GM18867 (cell line): ENCODE data around the gene EMID1.

Experiments
- ATAC-seq: cut with Tn5 transposase; IDR thresholded peaks from one replicate; pipeline ENCODE4 v1.9.1; 2021; ENCODE audit warnings: mild to moderate bottlenecking, moderate library complexity; ENCODE audit not compliant: unreplicated experiment

EMID1 gene

DNA sequence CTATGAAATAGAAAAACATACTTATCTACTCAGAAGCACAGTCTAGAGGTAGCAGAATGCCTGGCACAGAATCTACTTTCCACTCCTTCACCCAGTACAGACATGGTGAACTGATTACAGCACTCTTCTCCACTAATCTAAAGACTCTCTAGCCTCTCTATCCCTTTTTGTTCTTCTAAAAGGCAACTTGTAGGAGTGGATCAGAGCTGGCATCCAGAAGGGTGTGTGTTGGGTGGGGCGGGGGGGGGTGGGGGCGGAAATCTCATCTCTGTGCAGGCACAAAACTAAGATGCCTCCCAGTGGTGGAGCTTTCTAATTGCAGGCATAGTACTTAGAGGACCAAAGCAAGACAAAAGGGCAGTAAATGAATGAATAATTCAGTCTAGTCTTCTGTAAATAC lies 11.5 kb upstream of the EMID1 start:
- no peak for ATAC-seq

DNA sequence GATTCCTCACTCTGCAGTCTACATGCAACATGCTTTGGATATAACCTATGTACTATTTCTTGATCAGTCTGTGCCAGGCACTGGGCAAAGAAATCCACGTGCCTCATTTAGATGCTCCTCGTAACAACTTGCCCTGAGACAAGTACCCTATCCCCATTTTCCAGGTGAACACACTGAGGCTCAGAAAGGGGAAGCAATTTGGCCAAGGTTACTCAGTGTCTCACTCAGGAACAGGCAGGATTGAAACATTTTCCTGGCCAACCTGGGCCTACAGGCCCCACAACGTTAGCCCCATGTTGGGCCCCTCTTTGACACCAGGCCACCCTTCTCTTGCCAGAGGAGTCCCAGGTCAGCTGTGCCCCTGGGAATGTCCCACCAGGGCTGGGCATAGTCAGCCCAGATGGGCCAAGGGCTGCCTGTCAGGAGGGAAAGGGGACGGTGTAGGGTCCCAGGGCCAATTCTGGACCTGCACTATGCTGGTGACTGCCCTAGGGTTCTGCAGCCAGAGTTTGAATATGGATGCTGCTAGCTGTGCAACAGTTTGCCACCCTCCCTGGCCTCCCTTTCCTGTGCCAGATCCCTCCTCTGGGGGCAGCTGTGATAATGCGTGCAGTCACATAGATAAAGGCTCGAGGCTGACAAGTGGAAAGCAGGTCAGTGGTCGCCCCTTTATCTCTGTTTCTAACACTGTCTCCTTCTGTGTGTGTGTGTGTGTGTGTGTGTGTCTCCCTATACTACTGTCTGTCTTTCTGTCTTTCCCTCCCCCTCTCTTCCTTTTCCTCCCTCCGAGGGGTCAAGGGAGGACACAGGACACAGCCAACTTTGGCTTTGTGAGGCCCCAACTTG lies 10.4 kb upstream of the EMID1 start:
- no peak for ATAC-seq

DNA sequence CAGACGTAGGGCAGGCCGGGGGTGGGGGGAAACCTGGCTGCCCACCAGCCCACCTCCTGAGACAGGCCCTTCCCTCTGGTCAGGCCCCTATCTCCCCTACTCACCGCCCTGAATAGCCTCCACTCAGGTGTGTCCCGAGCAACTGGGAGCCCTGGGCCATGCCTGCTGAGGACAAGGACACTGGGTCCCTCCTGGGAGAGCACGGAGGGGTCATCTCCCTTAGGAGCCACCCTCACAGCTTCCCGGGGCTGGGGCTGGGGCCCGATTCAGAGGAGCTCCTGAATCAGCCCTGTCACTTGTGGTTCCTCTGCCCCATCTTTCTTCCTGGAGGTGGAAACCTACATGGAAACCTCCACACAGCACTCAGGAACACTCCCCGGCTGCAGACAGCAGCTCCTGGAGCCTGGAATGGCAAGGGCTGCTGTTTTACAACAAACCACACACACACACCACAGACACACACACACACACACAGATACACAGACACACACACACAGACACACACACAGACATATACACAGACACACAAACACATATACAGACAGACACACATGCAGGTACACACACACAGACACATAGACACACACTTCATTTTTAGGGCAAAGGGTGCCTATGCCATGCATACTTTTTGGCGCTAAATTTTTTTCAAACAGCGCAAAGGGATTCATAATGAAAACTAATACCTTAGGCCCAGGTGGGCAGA lies 9.6 kb upstream of the EMID1 start:
- no peak for ATAC-seq

DNA sequence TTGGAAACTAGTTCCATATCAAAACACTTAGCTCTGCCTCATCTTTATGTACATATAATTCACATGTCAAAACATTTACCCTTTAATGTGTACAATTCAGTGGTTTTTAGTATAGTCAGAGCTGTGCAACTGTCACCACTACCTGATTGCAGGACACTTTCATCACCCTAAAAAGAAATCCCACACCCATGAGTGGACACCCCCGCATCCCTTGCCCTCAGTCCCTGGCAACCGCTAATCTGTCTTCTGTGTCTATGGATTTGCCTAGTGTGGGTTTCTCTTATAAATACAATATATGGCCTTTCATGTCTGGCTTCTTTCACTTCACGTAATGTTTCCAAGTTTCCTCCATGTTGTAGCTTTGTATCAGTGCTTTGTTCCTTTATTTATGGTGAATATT lies 8.6 kb upstream of the EMID1 start:
- no peak for ATAC-seq

DNA sequence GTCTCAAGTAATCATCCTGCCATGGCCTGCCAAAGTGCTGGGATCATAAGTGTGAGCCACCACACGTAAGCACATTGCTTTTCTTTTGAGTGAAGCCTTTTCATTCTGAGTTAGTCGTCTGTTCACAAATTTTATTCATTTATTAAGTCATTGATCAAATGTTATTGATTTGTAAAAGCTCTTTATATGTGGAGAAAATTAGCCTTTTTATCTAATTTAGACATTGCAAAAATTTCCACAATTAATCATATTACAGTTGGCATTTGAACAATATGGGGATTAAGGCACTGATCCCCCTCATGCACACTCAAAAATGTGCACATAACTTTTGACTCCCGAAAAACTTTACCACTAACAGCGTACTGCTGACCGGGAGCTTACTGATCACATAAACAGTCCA lies 7.5 kb upstream of the EMID1 start:
- ATAC-seq, result no peak

DNA sequence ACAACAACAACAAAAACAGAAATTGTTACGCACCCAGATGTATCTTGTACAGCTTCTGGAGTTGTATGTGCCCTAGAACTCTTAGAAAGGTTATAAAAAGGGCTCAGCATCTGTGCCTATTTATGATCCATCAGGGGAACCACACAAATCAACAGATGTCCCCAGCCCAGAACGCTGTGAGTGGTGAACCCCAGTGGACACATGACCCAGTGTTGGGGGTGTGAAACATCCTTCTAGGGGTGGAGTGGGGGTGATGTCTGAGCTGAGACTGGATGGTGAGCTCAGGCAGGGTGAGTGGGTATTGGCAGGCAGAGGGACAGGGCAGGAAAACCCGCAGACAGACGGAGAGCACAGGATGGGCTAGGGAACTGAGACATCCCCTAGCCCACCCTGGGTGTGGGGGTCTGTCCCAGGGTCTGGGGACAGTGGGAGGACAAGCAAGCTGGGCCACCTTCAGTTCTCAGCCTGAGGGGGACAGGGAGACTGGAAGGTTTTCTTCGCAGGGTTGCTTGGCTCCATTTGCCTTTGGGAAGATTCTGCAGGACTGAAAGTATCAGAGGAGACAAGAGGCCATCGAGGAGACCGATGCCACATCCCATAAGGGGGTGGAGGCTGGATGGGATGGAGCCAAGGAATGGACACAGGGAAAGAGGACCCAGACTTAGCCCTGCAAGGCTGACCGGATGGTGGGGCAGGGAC lies 5.8 kb upstream of the EMID1 start:
- ATAC-seq, result no peak

DNA sequence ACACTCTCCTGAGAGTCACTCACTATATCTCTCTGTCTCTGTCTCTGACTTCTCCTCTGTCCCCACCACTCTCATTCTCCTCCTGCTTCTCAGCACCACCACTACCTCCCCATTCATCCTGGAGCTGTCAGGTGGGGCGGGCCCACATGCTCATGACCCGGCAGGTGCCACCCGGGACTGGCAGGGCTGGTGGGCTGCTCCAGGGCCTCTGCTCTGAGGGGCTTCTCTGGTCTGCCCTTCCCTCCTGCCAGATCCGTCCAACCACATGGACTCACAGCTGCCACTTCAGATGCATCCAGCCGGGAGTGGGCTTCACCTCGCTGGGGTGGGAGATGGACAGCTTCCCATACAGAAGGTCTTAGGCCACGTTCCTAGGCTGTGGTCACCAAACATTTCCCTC lies 4.8 kb upstream of the EMID1 start:
- no peak for ATAC-seq

DNA sequence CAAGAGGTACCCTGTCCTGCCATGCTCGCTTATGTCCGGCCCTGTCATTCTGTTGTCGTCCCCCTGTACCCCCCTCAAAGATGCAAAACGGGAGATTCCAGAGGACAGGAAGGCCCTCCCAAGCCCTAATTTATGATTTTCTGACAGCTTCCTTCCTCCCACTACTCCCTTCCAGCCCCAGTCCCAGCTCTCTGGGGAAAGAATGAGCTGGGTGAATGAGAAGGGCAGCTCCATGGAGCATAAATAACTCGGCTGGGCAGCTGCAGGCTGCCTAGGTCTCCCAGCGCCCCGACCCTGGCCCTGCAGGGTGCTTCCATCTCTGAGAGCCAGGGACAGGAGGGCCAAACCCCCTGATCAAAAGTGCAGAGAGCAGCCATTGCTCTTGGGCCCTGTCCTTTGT lies 3.9 kb upstream of the EMID1 start:
- no peak for ATAC-seq

DNA sequence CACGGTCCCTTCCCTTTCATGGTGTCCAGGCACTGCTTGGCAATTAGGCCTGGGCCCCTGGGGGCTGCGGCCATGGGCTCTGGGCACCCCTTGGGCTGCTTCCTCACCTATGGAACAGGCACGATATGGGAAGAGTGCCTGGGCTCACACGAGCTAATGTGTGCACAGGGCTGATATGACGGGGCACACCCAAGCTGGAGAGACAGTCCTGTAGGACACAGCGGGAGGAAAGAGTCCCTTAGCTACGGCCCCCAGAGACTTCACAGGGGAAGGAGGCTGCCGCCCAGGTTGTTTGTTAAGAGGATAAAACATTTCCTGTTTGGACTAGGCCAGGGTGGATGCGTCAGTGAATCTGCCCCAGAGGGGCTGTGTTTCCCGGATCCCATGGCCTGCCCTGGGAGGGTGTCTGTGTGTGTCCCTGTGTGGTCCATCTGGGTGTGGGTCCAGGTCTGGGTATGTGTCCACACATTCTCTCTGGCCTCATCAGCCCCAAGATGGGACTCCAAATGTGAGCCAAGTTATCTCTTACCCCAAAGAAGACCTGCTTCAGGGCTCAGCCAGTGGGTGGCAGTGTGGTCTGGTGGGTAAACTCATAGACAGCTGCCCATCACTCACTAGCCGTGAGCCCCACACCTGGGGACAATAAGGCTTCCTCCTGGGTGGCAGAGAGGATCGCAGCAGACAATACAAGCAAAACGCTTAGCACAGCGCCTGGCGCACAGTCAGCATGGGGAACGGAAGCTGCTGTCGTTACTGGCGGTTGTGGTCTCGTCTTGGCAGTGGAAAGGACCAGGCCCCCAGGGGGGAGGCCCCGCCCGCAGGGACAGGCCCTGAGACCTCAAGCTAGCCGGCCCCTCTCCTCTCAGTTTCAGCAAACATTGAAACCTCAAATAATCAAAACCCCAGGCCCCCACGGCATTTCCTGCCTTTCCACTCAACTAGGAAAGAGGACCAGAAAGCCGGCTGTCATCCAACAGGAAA lies 3.2 kb upstream of the EMID1 start:
- ATAC-seq, result peak; percentile 59

DNA sequence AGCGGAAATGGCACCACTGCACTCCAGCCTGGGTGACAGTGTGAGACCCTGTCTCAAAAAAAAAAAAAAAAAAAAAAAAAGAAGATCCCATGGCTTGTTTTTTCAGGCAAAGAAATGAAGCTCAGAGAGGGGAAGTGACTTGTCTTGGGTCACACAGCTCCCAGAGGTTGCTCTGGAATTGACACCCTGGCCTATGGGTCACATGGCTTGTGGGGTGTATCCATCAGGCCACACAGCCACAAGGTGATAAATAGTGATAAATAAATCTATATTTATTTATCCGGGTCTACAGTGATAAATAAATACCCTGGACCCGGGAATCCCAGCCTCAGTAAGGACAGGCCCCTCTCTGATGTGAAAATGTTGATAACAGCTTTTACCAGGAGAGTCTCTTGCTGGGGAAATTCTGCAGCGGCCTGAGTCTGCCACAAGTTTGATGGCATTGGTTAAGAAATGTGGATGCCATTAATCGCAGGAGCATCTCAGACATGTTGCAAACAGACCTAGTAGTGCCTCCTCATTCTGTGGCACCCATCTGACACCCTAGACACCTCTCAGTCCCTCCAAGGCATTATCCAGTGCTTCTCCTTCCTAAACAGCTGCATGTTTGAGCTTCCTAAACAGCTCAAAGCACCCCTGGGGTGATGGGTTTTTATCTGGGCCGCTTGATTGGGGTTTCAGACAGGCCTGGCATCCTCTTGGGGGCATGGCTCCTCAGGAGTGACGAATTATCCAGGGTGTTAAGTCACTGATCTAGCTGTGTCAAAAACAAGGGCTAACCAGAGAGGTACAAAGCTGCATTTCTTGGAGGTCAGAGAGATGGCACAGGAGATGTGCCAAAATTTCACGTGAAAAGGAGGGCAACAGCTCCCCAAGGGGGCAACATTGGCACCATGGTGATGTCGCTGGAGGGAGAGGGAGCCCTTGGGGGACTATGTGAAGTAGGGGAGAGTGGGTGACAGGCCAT lies 1.9 kb upstream of the EMID1 start:
- no peak for ATAC-seq

DNA sequence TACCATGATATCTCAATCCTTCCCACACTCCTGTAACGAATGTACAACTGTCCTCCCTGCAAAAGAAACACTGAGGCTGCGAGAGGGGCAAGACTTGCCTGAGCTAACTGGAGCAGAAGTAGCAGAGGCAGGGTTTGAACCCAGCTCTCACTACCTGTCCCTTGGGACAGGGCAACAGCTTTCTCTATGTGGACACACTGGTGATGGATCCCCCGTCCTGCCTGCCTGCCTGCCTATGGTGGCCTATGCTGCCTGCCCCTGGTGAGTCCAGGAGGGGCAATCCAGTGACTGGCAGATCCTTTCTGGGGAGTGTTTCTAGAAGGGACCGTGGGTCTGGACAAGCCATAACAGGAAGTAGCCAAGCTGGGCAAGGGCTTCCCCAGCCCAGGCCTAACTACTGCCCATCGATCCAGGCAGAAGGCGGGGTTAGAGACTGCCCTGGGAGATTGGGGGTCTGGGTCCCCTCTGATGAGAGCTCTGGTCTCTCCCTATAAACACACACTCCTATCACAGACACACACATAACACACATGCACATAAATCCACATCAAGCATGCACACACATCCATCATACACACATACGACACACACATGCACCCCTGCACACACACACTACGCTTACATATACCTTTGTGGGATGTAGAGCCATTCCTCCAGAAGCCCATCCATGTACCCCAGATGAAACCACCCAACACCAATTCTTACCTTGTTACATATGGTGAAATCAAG lies 1.1 kb upstream of the EMID1 start:
- no peak for ATAC-seq

DNA sequence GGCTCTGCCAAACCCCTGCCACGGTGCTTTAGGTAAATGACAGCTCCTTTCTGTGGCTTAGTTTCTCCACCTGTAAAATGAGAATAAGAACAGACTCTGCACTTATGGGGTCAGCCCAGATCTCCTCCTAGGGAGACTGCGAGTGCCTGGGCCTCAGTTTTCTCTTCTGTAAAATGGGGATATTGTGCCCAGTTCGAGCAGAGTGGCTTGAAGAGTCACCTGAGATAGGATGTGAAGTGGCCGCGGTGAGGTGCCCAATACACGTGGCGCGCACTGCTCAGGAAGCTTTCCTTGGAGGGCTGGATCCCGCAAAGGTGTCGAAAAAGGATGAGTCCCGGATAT lies 473 bp upstream of the EMID1 start:
- ATAC-seq, result no peak

DNA sequence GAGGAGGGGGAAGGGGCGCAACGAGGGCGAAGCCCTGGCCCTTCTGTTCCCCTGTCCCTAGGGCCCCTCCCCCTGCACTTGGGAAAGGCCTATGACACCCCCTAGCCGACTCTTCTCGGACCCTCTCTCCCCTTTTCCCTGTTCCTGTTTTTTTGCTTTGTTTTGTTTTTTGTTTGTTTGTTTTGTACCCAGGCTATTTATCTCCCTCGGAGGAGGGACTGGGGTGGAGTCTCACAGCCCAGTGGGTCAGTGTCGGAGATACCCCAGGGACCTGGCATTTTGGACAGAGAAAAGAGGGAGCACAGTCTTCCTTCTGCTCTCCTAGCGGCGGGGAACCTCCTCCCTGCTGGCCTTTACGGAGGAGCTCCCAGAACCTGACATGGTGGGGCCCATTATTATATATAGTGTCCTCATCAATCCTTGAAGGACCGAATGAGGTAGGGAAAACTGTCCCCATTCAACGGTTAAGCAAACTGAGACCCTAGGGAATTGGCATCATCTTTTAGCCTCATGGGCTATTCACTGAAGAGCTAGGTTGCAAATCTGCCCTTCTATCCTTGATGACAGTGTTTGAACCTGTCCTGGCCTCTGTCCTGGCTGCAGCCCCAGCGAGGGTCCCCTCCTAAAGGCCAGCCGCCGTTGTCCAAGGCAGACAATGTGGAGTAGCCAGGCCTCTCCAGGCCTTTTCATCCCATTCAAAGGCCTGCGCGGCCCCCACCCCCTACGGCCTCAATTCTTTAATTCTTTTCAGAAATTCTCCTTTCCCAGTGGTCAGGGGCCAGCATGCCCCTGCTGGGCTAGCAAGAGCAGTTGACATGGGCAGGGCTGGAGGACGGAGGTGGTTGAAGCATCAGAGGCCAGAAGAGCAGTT lies 911 bp downstream of the EMID1 start:
- ATAC-seq, result no peak

DNA sequence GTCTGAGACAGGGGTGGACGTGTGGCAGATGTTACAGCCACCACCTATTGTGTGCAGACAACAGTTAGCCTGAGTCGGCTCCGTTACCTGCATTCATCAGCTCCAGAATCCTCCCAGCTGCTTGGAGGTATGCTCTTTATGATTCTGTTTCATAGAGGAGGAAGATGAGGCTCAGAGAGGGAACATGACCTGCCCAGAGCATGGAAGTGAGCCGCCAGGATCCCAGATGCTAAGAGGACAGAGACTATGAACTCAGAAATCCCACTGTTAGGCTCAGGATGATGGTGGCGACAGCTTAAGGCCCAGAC lies 1.5 kb downstream of the EMID1 start:
- no peak for ATAC-seq

DNA sequence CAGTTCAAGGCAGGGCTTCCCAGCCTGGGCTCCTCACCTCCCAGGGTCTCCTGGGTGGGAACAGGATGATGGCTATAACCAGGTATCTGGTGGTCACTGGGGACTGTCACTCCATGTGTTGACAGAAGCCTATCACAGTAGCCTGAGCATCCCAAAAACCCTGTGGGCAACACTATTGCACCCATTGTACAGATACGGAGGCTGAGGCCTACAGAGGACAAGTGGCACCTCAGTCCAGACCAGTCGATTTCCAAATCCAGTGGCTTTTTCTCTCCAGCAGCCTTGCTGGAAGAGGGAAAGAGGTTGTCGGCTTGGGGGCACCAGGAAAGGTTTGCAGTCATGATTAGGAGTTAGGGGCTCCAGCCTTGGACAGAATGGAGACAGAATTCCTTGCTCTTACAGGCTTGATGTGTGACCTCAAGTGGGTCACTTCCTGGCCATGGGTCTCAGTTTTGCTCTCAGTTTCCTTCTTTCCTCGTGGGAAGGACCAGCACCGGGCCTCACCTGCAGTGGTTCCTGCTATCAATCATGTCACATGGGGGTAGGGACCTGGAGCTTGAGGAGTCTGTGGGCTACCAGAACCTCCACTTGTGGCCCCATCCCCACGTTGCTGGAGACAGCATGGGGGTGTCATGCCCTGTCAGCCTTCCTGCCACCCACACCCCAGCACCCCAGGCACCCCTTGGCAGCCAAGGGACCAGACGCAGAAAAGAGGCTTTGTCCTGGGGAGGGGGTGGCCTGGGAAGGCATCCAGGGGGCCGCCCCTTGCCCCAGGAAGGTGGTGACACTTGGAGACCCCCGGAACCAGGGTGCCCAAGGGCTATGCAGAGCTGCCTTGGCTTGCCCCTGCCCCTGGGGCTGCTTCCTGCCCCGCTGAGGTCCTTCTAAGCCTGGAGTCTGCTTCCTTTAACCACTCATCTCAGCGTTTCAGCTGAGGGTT lies 2.1 kb downstream of the EMID1 start:
- ATAC-seq, result no peak

DNA sequence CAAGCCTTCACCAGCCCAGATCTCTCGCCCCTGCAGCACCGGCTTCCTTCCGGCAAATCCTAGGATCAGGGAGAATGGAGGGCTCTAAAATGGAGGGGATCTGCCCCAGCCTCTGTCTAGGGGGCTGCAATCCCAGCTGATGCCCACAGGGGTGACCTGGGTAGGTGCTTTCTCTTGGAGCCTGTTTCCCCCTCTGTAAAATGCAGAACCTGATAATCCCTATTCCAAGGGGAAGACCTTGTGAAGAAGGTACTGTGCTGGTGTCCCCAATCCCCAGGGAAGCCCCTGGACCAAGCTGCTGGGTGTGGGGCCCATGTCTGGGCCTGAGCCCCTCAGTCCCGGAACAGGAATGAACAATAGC lies 2.8 kb downstream of the EMID1 start:
- ATAC-seq, result no peak

DNA sequence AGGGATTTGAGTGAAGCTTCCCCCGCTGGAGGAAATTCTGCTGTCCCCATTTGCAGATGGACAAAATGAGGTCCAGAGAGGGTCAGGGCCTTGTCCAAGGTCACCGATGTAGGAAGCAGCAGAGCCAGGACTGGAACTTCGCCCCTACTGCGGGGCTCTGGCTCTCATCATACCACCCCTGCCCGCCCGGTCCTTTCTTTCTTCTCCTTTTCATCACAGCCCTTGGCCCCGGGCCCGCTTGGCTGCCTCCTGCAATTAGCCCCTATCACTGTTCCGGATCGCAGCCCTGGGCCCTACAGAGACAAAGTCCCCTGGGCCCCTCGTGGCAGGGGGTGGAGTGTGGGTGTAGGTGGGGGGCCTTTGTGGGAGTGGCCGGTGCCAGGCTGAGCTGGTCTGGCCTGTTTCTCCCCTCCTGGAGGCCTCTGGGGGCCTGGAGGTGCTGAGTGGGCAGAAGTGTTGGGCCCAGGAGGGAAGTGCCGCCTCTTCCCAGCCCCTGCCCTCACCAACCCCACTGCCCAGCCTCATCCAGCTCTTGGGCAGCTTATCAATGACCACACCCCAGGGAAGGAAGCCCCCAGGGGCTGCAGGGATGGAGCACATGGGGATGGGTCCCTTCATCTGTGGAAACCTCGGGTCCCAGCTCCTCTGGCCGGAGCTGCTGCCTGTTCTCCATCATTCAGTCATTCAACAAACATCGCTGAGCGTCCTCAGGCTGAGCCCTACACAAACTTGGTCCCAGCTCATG lies 3.4 kb downstream of the EMID1 start:
- no peak for ATAC-seq
